Left lung (tissue), 10 donors: ENCODE results near the gene HS3ST3A1. TPM values are rescaled to one million over a fixed set of nuclear protein-coding genes. Genes with fewer than 3 reads are reported as not detected.

Experiments
- ATAC-seq: fragments of 200-7000 bp; cut with Tn5 transposase; one replicate; pipeline ENCODE4 v1.9.1; 2020; ENCODE audit warnings: moderate library complexity
- DNase-seq, 4 donors: peaks; one replicate each; pipeline ENCODE4 v3.0.0-alpha.2; 2013 to 2020
- H3K27ac ChIP-seq, 2 donors: fragments of 200-600 bp; sonication (generic) in 1 of 2; one replicate each; pipeline versions ENCODE4 v1.5.0 to v1.8.0; 2020 to 2021
- H3K27me3 ChIP-seq, 2 donors: fragments of 200-600 bp; sonication (generic) in 1 of 2; one replicate each; pipeline versions ENCODE4 v1.5.0 to v1.8.0; 2020 to 2021
- H3K36me3 ChIP-seq, 2 donors: fragments of 200-600 bp; sonication (generic) in 1 of 2; one replicate each; pipeline versions ENCODE4 v1.5.0 to v1.8.0; 2020 to 2021
- H3K4me1 ChIP-seq, 2 donors: fragments of 200-600 bp; one replicate each; pipeline ENCODE4 v1.8.0; 2021
- H3K4me3 ChIP-seq, 2 donors: fragments of 200-600 bp; sonication (generic) in 1 of 2; one replicate each; pipeline versions ENCODE4 v1.5.0 to v1.8.0; 2020 to 2021; ENCODE audit warnings: mild to moderate bottlenecking in 1 of 2
- H3K9me3 ChIP-seq, 2 donors: fragments of 200-600 bp; sonication (generic) in 1 of 2; one replicate each; pipeline versions ENCODE4 v1.5.0 to v1.8.0; 2020 to 2021
- intact Hi-C, 2 donors: fragments of 100-400 bp; cut with DNase I; formaldehyde crosslinking; loops; one replicate each; pipeline versions ENCODE4 v1.11.2 to v1.14.2; 2022
- polyA plus RNA-seq, 6 donors: library from polyadenylated mRNA; unstranded; fragments of 120-200 nt; gene quantifications; one replicate each; pipeline ENCODE4 v1.2.1, GENCODE V29; 2013; ENCODE audit not compliant: insufficient read length in 6 of 6
- total RNA-seq, 2 donors: library from RNA; stranded (reverse); fragmentation: NEBNext Ultra II Directional; extraction: Animal tissue kit (Norgen Biotek cat#: 25700); gene quantifications; one replicate each; pipeline ENCODE4 v1.2.1, GENCODE V29; 2021
- TF ChIP-seq, protein P1 (sequence below), 2 donors: fragments of 200-600 bp; sonication (generic) in 1 of 2; IDR thresholded peaks; one replicate each; pipeline versions ENCODE4 v1.5.0 to v1.8.0; 2021; ENCODE audit warnings: antibody characterized with exemption in 2 of 2
- donor health status: DM: no; HTN: yes; CAD: no.
- donor health status: DM: no; HTN: no; CAD: no.

The HS3ST3A1 gene
- total and polyA plus RNA-seq, 8 donors: 2.7 to 9.5 (median 4.5) TPM

GRCh38 chr17:13542636-13543035 is 59.1 kb downstream of the HS3ST3A1 start:
- TF ChIP-seq, protein P1, sequence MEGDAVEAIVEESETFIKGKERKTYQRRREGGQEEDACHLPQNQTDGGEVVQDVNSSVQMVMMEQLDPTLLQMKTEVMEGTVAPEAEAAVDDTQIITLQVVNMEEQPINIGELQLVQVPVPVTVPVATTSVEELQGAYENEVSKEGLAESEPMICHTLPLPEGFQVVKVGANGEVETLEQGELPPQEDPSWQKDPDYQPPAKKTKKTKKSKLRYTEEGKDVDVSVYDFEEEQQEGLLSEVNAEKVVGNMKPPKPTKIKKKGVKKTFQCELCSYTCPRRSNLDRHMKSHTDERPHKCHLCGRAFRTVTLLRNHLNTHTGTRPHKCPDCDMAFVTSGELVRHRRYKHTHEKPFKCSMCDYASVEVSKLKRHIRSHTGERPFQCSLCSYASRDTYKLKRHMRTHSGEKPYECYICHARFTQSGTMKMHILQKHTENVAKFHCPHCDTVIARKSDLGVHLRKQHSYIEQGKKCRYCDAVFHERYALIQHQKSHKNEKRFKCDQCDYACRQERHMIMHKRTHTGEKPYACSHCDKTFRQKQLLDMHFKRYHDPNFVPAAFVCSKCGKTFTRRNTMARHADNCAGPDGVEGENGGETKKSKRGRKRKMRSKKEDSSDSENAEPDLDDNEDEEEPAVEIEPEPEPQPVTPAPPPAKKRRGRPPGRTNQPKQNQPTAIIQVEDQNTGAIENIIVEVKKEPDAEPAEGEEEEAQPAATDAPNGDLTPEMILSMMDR (IDR thresholded peaks at IDR 0.05): no peak
- H3K27me3 ChIP-seq: no peaks in the 10 kb centered on the region
- H3K36me3 ChIP-seq: no peaks in the 10 kb centered on the region
- intact Hi-C loops: no loop called here
- DNase-seq: no peak
- no peaks in the 10 kb centered on the region for H3K9me3 ChIP-seq
- H3K27ac ChIP-seq: no peak overlapping the region
- ATAC-seq: no peak
- H3K4me1 ChIP-seq: no peaks in the 10 kb centered on the region
- H3K4me3 ChIP-seq: no peak overlapping the region

- peak; percentile 67 for ATAC-seq
These were observed 60.7 kb downstream of the HS3ST3A1 start for GRCh38 chr17:13541032-13541480.

DNA sequence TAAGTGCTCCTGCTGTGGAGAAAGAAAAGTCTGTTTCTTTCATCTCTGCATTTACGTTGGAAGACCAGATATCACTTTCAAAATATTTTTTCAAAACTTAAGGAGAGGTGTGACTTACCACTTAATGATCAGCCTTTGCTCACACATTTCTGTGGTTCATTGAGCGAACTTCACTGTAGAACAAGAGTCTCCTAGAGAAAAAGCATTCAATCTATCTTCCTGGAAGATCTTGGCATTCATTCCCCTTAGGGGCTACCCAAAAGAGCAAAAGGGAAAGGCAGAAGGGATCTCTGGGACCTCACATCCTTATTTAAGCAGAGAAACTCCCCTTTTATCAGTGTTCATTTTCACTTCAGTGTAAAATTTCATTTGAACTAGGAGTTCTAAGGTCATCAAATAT is 61.2 kb downstream of the HS3ST3A1 start:
- DNase-seq (no peak), ATAC-seq (no peak)
- Histone ChIP-seq H3K9me3 (peaks cover 0 to 2% of the 10 kb centered on the region in 2 donors), H3K27me3 (no peaks in the 10 kb centered on the region), H3K4me3 (no peak overlapping the region), H3K27ac (peak overlapping the region; percentile 19 to 60), H3K4me1 (no peaks in the 10 kb centered on the region), H3K36me3 (no peaks in the 10 kb centered on the region)
- TF ChIP-seq, protein P1 (IDR thresholded peaks at IDR 0.05): no peak
- intact Hi-C loops: no loop called here

More at GRCh38 chr17:13541032-13541480, 60.7 kb downstream of the HS3ST3A1 start:
- DNase-seq: peak in 2 of 4 donors; percentile 23 to 40
- Histone ChIP-seq H3K4me3 (no peak overlapping the region), H3K27ac (peak overlapping the region in 1 of 2 donors; percentile 60), H3K9me3 (no peaks in the 10 kb centered on the region), H3K27me3 (no peaks in the 10 kb centered on the region), H3K4me1 (no peaks in the 10 kb centered on the region), H3K36me3 (no peaks in the 10 kb centered on the region)
- intact Hi-C loops: no loop called here
- TF ChIP-seq, protein P1 (IDR thresholded peaks at IDR 0.05): no peak

DNA sequence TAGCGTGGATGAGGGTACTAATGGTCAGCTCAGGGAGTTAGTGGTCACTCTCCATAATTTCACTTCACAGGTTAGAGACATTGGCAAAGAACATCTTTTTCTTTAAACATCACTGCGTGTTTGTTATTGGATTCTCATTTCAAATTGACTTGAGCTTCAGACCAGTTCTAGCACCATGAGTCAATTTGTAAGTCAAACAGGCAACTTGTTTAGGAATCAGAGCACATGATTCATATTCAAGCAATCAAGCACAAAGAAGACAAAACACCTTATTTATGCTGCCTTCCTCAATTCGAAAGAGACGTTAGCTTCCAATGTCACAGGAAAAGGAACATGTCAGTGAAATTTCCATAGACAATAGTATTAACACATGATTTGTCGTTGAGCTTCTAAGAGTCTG is 62.3 kb downstream of the HS3ST3A1 start:
- Histone ChIP-seq H3K4me3 (no peak overlapping the region), H3K27ac (no peak overlapping the region), H3K36me3 (no peaks in the 10 kb centered on the region), H3K27me3 (no peaks in the 10 kb centered on the region), H3K4me1 (no peaks in the 10 kb centered on the region), H3K9me3 (peaks cover 0 to 10% of the 10 kb centered on the region in 2 donors)
- DNase-seq (no peak), ATAC-seq (no peak)
- TF ChIP-seq, protein P1 (IDR thresholded peaks at IDR 0.05): no peak
- intact Hi-C loops: no loop called here

- peaks cover 0 to 10% of the 10 kb centered on the region in 2 donors for H3K9me3 ChIP-seq
- no peak overlapping the region for H3K27ac ChIP-seq
- no peak for ATAC-seq
- no peaks in the 10 kb centered on the region for H3K36me3 ChIP-seq
- TF ChIP-seq, protein P1 (IDR thresholded peaks at IDR 0.05): no peak
- H3K27me3 ChIP-seq: no peaks in the 10 kb centered on the region
- no peaks in the 10 kb centered on the region for H3K4me1 ChIP-seq
- no peak overlapping the region for H3K4me3 ChIP-seq
- DNase-seq: no peak
- intact Hi-C loops: no loop called here
These were observed 62.8 kb downstream of the HS3ST3A1 start for GRCh38 chr17:13538841-13539411.
